ENCODE results near the gene PHKG2. TPM values are rescaled to one million over a fixed set of nuclear protein-coding genes. Genes with fewer than 3 reads are reported as not detected.

PHKG2 gene
- total RNA-seq, 4 donors from 2014 or later: 25.2 to 34.0 (median 29.4) TPM

DNA sequence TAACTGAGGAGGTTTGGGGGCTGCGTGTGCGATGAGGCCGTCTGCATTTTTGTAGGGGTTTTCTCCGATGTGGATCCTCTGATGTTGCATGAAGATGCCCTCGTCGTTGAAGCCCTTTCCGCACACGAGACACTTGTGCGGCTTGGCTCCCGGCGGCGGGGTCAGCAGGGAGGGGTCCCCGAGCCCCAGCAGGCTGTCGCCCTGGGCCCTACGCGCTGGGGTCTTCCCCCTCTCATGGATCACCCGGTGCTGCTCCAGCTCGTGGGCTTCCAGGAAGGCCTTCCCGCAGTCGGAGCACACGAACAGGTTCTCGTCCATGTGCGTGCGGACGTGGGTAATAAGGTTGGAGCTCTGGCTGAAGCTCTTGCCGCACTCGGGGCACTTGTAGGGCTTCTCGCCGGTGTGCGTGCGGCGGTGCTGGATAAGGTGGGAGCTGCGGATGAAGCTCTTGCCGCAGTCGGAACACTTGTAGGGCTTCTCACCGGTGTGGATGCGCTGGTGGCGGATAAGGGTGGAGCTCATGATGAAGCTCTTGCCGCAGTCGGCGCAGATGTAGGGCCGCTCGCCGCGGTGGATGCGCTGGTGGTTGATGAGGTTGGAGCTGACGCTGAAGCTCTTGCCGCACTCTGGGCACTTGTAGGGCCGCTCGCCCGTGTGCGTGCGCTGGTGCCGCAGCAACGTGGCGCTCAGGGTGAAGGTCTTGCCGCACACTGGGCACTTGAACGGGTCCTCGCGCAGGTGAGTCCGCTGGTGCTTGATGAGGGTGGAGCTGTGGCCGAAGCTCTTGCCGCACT is 34.5 kb downstream of the PHKG2 start:
- DNase-seq (ENCODE audit: low spot score): no peak
- TF ChIP-seq, protein P1, sequence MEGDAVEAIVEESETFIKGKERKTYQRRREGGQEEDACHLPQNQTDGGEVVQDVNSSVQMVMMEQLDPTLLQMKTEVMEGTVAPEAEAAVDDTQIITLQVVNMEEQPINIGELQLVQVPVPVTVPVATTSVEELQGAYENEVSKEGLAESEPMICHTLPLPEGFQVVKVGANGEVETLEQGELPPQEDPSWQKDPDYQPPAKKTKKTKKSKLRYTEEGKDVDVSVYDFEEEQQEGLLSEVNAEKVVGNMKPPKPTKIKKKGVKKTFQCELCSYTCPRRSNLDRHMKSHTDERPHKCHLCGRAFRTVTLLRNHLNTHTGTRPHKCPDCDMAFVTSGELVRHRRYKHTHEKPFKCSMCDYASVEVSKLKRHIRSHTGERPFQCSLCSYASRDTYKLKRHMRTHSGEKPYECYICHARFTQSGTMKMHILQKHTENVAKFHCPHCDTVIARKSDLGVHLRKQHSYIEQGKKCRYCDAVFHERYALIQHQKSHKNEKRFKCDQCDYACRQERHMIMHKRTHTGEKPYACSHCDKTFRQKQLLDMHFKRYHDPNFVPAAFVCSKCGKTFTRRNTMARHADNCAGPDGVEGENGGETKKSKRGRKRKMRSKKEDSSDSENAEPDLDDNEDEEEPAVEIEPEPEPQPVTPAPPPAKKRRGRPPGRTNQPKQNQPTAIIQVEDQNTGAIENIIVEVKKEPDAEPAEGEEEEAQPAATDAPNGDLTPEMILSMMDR (IDR thresholded peaks at IDR 0.05): no peak
- no peak for ATAC-seq (ENCODE audit: low FRiP score)

DNA sequence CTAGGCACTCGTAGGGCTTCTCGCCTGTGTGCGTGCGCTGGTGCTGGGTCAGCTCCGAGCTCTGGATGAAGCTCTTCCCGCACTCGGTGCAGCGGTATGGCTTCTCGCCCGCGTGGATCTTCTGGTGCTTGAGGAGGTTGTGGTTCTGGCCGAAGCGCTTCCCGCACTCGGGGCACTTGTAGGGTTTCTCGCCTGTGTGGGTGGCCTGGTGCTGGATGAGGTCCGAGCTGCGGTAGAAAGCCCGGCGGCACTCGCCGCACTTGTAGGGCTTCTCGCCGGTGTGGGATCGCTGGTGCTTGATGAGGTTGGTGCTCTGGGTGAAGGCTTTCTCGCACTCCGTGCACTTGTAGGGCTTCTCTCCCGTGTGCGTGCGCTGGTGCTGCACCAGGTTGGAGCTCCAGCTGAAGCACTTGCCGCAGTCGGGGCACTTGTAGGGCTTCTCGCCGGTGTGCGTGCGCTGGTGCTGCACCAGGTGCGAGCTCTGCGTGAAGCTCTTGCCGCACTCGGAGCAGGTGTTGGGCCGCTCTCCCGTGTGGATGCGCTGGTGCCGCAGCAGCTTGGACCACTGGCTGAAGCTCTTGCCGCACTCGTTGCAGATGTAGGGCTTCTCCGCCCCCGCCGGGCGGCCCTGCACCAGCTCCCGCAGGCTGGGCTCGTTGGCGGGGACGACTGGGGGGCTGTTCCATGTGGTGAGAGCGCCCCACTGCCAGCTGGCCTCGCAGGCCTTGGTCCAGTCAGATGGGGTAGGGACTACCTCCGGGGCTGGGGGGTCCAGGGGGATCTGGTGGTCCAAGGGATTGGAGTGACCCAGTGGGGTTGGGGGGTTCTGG is 35.3 kb downstream of the PHKG2 start:
- ATAC-seq (ENCODE audit: low FRiP score): no peak
- TF ChIP-seq, protein P1 (IDR thresholded peaks at IDR 0.05): no peak

DNA sequence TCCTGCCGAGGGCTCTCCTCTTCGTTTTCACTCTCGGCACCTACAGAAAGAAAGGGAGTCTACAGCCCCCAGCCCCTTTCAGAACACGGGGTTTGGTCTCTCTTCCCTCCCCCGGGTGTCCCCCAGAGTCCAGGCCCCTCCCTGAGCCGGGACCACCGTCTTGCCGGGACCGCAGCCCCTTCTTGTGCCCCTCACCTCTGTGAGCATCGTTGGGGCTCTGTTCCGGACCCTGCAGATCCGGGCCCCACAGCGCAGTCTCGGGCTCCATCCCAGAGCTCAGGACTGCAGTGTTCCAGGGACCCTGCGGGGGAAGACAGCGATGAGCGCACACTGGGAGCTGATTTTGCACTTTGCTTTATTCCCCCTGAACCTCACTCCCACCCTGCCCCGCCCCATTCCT is 36.0 kb downstream of the PHKG2 start:
- TF ChIP-seq, protein P1 (IDR thresholded peaks at IDR 0.05): no peak
- ATAC-seq (ENCODE audit: low FRiP score) (no peak), DNase-seq (ENCODE audit: low spot score) (no peak)

More for the DNA sequence above, 35.3 kb downstream of the PHKG2 start:
- DNase-seq (ENCODE audit: low spot score): no peak

DNA sequence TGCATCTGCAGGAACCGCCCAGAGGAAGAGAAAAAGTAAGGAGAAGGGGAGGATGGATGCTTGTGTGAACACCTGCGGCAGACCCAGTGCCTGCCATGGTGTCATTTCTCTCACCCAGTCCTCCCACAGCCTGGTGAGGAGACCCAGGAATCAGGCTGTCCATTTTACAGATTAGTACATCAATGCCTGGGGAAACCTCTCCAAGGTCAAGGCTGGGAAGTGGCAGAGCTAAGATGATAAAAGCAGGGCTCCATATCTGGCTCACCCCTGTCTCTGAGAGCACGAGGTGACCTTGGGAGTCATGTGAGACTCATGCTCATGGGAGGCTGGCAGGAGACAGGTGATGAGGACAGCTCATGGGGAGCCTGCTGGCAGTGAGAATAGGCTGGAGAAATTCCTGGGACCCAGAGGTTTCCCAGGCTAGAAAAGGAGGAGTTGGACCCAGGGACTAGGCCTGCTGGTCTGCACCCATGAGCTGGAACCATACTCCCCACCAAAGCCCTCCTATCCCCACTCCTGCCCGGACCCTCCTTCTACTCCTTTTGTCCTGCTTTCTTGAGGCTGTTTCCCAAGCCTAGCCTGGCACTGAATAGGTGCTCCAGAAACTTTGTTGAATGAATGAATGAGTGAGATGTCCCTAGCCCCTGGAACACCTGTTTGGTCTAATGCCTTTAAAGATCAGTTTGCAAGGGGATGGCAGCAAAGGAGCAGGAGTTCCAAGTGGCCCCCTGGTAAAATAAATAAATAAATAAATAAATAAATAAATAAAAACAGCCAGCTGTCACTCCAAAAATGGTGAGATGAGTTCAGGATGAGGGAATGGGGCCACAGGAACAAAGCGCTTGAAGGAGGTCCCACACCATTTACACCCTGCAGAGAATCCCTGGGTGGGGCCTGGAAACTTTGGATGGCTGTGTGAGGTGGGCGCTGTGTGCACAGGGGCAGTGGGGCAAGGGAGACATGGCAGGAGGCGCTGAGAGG is 37.2 kb downstream of the PHKG2 start:
- no peak for ATAC-seq (ENCODE audit: low FRiP score)
- TF ChIP-seq, protein P1 (IDR thresholded peaks at IDR 0.05): no peak
- DNase-seq (ENCODE audit: low spot score): no peak

DNA sequence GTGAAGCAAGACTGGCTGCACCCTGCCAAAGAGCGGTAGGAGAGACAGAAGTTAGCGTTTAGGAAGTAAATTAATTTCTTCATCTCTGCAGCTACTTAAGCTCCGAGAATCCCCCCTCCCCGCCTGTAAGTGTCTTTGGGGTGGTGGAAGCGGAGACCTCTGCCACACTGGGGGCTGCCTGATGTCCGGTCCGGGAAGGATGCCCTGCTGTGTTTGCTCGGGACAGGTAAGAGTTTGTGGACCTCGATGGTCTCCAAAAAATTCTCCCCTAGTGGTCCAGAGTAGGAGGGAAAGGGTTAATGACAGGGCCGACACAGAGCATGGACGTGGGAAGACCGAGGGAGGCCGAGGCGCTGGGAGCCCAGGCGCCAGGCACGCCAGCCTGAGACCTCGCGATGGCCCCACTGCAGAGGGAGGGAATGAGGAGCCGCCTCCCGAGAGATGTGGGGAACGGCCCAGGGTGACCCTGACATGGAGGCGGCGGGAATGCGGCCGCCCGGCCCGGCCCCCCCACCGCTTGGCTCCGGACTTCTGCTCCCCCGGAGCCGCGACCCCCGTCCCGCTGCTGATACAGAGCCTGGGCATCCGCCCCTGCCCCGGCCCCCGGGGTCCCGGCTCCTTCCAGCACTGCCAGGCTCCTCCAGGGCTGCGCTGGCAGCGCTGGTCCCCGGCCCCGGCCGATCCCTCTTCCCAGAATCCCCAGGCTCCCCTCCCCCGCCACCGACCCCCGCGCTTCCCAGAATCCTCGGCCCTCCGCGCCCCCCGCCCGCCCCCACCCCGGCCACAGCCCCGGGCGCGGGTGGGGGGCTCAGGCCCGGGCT is 38.1 kb downstream of the PHKG2 start:
- TF ChIP-seq, protein P1 (IDR thresholded peaks at IDR 0.05): no peak
- ATAC-seq (ENCODE audit: low FRiP score): peak; percentile 58
- no peak for DNase-seq (ENCODE audit: low spot score)

All from omental fat pad (tissue), 4 donors.